Measurements from ENCODE around the gene PLPP1. TPM values are rescaled to one million over a fixed set of nuclear protein-coding genes. Genes with fewer than 3 reads are reported as not detected.

Gene PLPP1
- total RNA-seq, 2 experiments from 2014 or later = 21.3 to 23.1 TPM

DNA sequence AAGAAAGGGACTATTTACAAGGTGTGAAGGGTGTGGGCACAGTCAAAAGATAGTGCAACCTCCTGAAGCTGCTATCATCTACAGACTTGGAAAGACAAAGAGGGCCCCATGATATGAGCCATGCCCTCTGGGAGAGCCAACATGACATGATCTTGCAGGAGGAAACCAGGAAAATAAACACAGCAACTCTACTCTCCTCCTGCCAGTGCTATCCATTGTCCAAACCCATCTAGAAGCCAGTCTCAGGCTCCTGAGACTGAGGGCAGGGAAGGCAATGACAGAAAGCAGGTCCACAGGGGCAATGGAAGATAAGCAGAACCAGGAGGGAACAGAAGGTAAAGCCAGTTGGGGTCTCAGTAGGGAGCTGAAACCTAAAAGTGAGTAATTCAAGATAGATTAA, 37.1 kb downstream of the PLPP1 start:
- Mint-ChIP-seq H3K4me1 (peaks cover 7% of the 10 kb centered on the region), H3K27ac (no peak overlapping the region), H3K27me3 (no peaks in the 10 kb centered on the region), H3K4me3 (no peak overlapping the region), H3K36me3 (no peaks in the 10 kb centered on the region), H3K9me3 (no peaks in the 10 kb centered on the region)
- no peak for DNase-seq

DNA sequence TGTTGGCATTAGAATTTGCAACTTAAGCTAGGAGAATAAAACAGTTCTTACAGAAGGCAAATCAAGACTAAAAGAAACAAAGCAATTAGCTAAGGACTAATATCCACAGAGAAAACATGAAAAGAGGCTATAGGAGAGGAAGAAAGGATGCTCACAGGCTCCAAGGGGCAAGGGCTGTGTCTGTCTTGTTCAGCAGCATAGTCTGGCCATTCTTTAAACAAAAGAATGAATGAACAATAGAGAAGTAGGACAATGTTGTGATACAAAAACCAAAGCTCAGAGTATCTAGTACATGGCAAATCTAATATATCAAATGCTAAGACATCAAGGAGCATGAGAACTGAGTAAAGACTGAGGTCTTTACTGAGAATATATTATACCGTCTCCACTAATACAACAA, 39.5 kb downstream of the PLPP1 start:
- Mint-ChIP-seq H3K27ac (no peak overlapping the region), H3K4me3 (no peak overlapping the region), H3K36me3 (peaks cover 3% of the 10 kb centered on the region), H3K9me3 (no peaks in the 10 kb centered on the region), H3K4me1 (peaks cover 7% of the 10 kb centered on the region), H3K27me3 (no peaks in the 10 kb centered on the region)
- no peak for DNase-seq

GRCh38 chr5:55492449-55492848, 42.3 kb downstream of the PLPP1 start:
- Mint-ChIP-seq H3K4me3 (no peak overlapping the region), H3K4me1 (peaks cover 2% of the 10 kb centered on the region), H3K27ac (no peak overlapping the region), H3K36me3 (peaks cover 5% of the 10 kb centered on the region), H3K27me3 (no peaks in the 10 kb centered on the region), H3K9me3 (no peaks in the 10 kb centered on the region)
- DNase-seq = no peak

- peaks cover 10% of the 10 kb centered on the region for H3K4me1 Mint-ChIP-seq
- H3K27ac Mint-ChIP-seq = no peak overlapping the region
- peaks cover 6% of the 10 kb centered on the region for H3K36me3 Mint-ChIP-seq
- H3K4me3 Mint-ChIP-seq = no peak overlapping the region
- no peaks in the 10 kb centered on the region for H3K27me3 Mint-ChIP-seq
- DNase-seq = no peak
- H3K9me3 Mint-ChIP-seq = no peaks in the 10 kb centered on the region
Observed at GRCh38 chr5:55485073-55485472, 49.7 kb downstream of the PLPP1 start.

DNA sequence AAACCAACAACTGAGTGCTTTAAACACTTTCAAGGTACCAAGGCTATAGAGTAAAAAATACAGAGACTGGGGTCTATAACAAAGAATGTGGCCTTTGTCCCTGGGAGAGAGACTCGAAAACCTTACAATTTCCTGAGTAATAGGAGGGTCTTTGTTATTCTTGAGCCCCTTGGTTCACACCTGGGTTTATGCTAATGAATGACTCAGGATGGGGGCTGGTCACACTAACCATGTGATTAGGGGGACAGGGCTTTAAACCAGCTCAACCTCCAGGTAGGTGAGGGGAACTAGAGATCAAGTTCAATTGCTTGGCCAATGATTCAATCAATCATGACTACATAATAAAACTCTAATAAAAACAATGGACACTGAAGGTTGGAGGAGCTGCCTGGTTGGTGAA, 50.2 kb downstream of the PLPP1 start:
- H3K27me3 Mint-ChIP-seq = no peaks in the 10 kb centered on the region
- H3K36me3 Mint-ChIP-seq = peaks cover 6% of the 10 kb centered on the region
- no peak for DNase-seq
- H3K4me1 Mint-ChIP-seq = peaks cover 13% of the 10 kb centered on the region
- H3K27ac Mint-ChIP-seq = no peak overlapping the region
- H3K9me3 Mint-ChIP-seq = no peaks in the 10 kb centered on the region
- no peak overlapping the region for H3K4me3 Mint-ChIP-seq

DNA sequence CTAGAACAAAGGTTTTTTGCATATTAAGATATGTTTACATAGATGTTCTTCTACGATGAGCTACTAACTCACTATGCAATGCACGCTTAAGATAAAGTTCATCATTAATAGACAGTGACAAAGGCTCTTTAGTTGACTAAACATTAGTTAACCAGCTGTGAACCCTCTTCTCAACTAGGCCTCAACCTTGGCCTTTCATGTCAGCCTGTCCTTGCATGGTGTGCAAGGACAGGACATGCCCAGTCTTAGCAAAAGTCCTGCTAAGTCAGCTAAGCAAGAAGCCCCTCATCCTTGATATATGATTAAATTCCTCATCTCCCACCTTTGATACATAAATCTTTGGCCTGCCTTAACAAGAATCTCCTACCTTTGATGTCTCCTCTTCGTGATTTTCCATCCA, 50.9 kb downstream of the PLPP1 start:
- Mint-ChIP-seq H3K4me1 (peaks cover 13% of the 10 kb centered on the region), H3K27ac (no peak overlapping the region), H3K9me3 (no peaks in the 10 kb centered on the region), H3K4me3 (no peak overlapping the region), H3K36me3 (peaks cover 6% of the 10 kb centered on the region), H3K27me3 (no peaks in the 10 kb centered on the region)
- no peak for DNase-seq

DNA sequence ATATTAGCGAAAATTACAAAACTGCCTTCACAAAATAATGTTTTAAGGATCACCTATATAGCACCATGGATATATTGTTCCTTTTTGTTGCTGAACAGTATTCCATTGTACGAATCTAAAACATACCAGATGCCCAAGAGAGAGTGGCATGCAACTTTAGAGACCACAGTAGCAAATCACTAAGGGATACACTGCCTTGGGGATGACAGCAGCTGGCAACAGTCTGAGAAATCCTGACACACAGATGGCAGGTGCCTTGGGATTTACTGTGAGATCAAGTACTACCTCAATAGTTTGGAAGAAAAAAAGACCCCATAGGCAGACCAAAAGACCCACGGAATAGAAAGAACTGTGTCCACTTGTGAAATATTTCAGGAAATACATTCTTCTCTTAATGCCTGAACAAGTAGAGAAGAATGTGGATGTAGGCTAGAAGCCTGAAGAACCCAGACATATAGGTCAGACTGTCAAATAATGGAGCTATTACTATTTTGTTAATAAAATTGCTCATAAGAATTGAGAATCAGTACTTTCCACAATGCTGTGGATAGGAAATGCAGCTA, 53.4 kb downstream of the PLPP1 start:
- Mint-ChIP-seq H3K27me3 (no peaks in the 10 kb centered on the region), H3K4me3 (no peak overlapping the region), H3K36me3 (peaks cover 4% of the 10 kb centered on the region), H3K4me1 (peaks cover 15% of the 10 kb centered on the region), H3K27ac (no peak overlapping the region), H3K9me3 (no peaks in the 10 kb centered on the region)
- DNase-seq = no peak

- Mint-ChIP-seq H3K4me1 (peaks cover 15% of the 10 kb centered on the region), H3K36me3 (peaks cover 4% of the 10 kb centered on the region), H3K27ac (no peak overlapping the region), H3K27me3 (no peaks in the 10 kb centered on the region), H3K9me3 (no peaks in the 10 kb centered on the region), H3K4me3 (no peak overlapping the region)
- DNase-seq = no peak
Observed at GRCh38 chr5:55480781-55481180, 54.0 kb downstream of the PLPP1 start.

DNA sequence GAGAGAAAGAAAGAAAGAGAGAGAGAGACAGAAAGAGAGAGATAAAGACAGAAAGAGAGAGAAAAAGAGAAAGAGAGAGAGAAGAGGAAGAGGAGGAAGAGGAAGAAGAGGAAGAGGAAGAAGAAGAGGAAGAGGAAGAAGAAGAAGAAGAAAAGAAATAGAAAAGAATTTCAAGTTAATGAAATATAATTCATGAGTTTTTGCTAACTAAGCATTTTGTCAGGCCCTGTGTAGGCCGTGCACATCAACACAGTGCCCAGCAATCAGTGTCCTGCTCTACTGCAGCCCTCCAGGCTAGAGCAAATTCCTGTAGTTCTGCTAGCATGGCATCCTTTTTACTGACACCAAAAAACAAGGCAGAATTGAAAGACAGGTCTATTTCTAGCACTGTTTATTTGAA, 62.1 kb downstream of the PLPP1 start:
- no peak overlapping the region for H3K27ac Mint-ChIP-seq
- H3K27me3 Mint-ChIP-seq = no peaks in the 10 kb centered on the region
- DNase-seq = no peak

GRCh38 chr5:55471468-55471867, 63.3 kb downstream of the PLPP1 start:
- no peak for DNase-seq
- Mint-ChIP-seq H3K4me3 (no peak overlapping the region), H3K27ac (no peak overlapping the region), H3K4me1 (peaks cover 6% of the 10 kb centered on the region), H3K36me3 (peaks cover 6% of the 10 kb centered on the region), H3K27me3 (no peaks in the 10 kb centered on the region), H3K9me3 (no peaks in the 10 kb centered on the region)

More for the DNA sequence above, 62.1 kb downstream of the PLPP1 start:
- H3K4me3 Mint-ChIP-seq = no peak overlapping the region
- H3K4me1 Mint-ChIP-seq = peaks cover 6% of the 10 kb centered on the region
- H3K36me3 Mint-ChIP-seq = peaks cover 4% of the 10 kb centered on the region
- H3K9me3 Mint-ChIP-seq = no peaks in the 10 kb centered on the region

GRCh38 chr5:55470282-55470681, 64.5 kb downstream of the PLPP1 start:
- H3K27me3 Mint-ChIP-seq = no peaks in the 10 kb centered on the region
- no peak for DNase-seq
- no peaks in the 10 kb centered on the region for H3K9me3 Mint-ChIP-seq
- H3K27ac Mint-ChIP-seq = no peak overlapping the region
- H3K4me3 Mint-ChIP-seq = no peak overlapping the region
- H3K36me3 Mint-ChIP-seq = peaks cover 13% of the 10 kb centered on the region
- peaks cover 6% of the 10 kb centered on the region for H3K4me1 Mint-ChIP-seq

- Mint-ChIP-seq H3K9me3 (no peaks in the 10 kb centered on the region), H3K27ac (no peak overlapping the region), H3K4me1 (peaks cover 6% of the 10 kb centered on the region), H3K36me3 (peaks cover 17% of the 10 kb centered on the region), H3K4me3 (no peak overlapping the region), H3K27me3 (no peaks in the 10 kb centered on the region)
- DNase-seq = no peak
Observed at GRCh38 chr5:55469839-55470238, 64.9 kb downstream of the PLPP1 start.

GRCh38 chr5:55467862-55468551, 66.8 kb downstream of the PLPP1 start:
- no peak overlapping the region for H3K4me3 Mint-ChIP-seq
- no peak overlapping the region for H3K27ac Mint-ChIP-seq

GRCh38 chr5:55463613-55464012, 71.2 kb downstream of the PLPP1 start:
- Mint-ChIP-seq H3K27ac (no peak overlapping the region), H3K4me3 (no peak overlapping the region), H3K4me1 (no peaks in the 10 kb centered on the region), H3K36me3 (peaks cover 30% of the 10 kb centered on the region), H3K9me3 (no peaks in the 10 kb centered on the region), H3K27me3 (no peaks in the 10 kb centered on the region)
- DNase-seq = no peak

More at GRCh38 chr5:55467862-55468551, 66.8 kb downstream of the PLPP1 start:
- Mint-ChIP-seq H3K9me3 (no peaks in the 10 kb centered on the region), H3K36me3 (peaks cover 22% of the 10 kb centered on the region), H3K27me3 (no peaks in the 10 kb centered on the region), H3K4me1 (peaks cover 6% of the 10 kb centered on the region)
- no peak for DNase-seq

- H3K9me3 Mint-ChIP-seq = no peaks in the 10 kb centered on the region
- no peaks in the 10 kb centered on the region for H3K27me3 Mint-ChIP-seq
- peaks cover 7% of the 10 kb centered on the region for H3K4me1 Mint-ChIP-seq
- no peak for DNase-seq
- no peak overlapping the region for H3K4me3 Mint-ChIP-seq
- peaks cover 18% of the 10 kb centered on the region for H3K36me3 Mint-ChIP-seq
- H3K27ac Mint-ChIP-seq = no peak overlapping the region
Observed at GRCh38 chr5:55459572-55459971, 75.2 kb downstream of the PLPP1 start.

- peaks cover 13% of the 10 kb centered on the region for H3K4me1 Mint-ChIP-seq
- DNase-seq = no peak
- no peaks in the 10 kb centered on the region for H3K27me3 Mint-ChIP-seq
- no peak overlapping the region for H3K4me3 Mint-ChIP-seq
- H3K36me3 Mint-ChIP-seq = peaks cover 16% of the 10 kb centered on the region
- no peaks in the 10 kb centered on the region for H3K9me3 Mint-ChIP-seq
- H3K27ac Mint-ChIP-seq = no peak overlapping the region
Observed at GRCh38 chr5:55456216-55456895, 78.4 kb downstream of the PLPP1 start.

All from activated naive CD8-positive, alpha-beta T cell treated with anti-CD3 and anti-CD28 coated beads for 36 hours (primary cell).